Measurements from ENCODE around the gene ENTPD2.

The ENTPD2 gene

GRCh38 chr9:137017071-137017470 lies 36.8 kb downstream of the ENTPD2 start:
- TF ChIP-seq CEBPB (IDR thresholded peaks at IDR 0.05) (no peak), FOXM1 (IDR thresholded peaks at IDR 0.05; ENCODE audit: borderline replicate concordance, low read depth) (no peak), ZBTB7A (IDR thresholded peaks at IDR 0.05; ENCODE audit: low read depth) (no peak), TEAD4 (IDR thresholded peaks at IDR 0.05) (no peak), CREB1 (IDR thresholded peaks at IDR 0.05; ENCODE audit: low read depth) (no peak), EP300 (IDR thresholded peaks at IDR 0.05; ENCODE audit: borderline replicate concordance) (no peak), USF1 (IDR thresholded peaks at IDR 0.05) (no peak), TAF1 (IDR thresholded peaks at IDR 0.05; ENCODE audit: low read depth) (no peak), TCF12 (IDR thresholded peaks at IDR 0.05; ENCODE audit: low read depth) (no peak), MAX (IDR thresholded peaks at IDR 0.05) (no peak), RAD21 (IDR thresholded peaks at IDR 0.05; ENCODE audit: low read depth) (no peak), NFIC (IDR thresholded peaks at IDR 0.05) (no peak), EGR1 (IDR thresholded peaks at IDR 0.05) (no peak), YY1 (IDR thresholded peaks at IDR 0.05; ENCODE audit: low read depth) (no peak)

GRCh38 chr9:137016436-137016835 lies 37.4 kb downstream of the ENTPD2 start:
- TF ChIP-seq MAX (IDR thresholded peaks at IDR 0.05), result no peak
- TF ChIP-seq CEBPB (IDR thresholded peaks at IDR 0.05), result no peak
- no peak for TF ChIP-seq FOXM1 (IDR thresholded peaks at IDR 0.05; ENCODE audit: borderline replicate concordance, low read depth)
- no peak for TF ChIP-seq CREB1 (IDR thresholded peaks at IDR 0.05; ENCODE audit: low read depth)
- no peak for TF ChIP-seq TEAD4 (IDR thresholded peaks at IDR 0.05)
- no peak for TF ChIP-seq EGR1 (IDR thresholded peaks at IDR 0.05)
- no peak for TF ChIP-seq ZBTB7A (IDR thresholded peaks at IDR 0.05; ENCODE audit: low read depth)
- no peak for TF ChIP-seq USF1 (IDR thresholded peaks at IDR 0.05)
- TF ChIP-seq REST (IDR thresholded peaks at IDR 0.05; ENCODE audit: low read depth), result no peak
- no peak for TF ChIP-seq RAD21 (IDR thresholded peaks at IDR 0.05; ENCODE audit: low read depth)
- no peak for TF ChIP-seq TCF12 (IDR thresholded peaks at IDR 0.05; ENCODE audit: low read depth)
- TF ChIP-seq EP300 (IDR thresholded peaks at IDR 0.05; ENCODE audit: borderline replicate concordance), result no peak
- no peak for TF ChIP-seq TAF1 (IDR thresholded peaks at IDR 0.05; ENCODE audit: low read depth)

GRCh38 chr9:137015976-137016375 lies 37.9 kb downstream of the ENTPD2 start:
- no peak for TF ChIP-seq USF1 (IDR thresholded peaks at IDR 0.05)
- TF ChIP-seq EGR1 (IDR thresholded peaks at IDR 0.05), result no peak
- no peak for TF ChIP-seq YY1 (IDR thresholded peaks at IDR 0.05; ENCODE audit: low read depth)
- TF ChIP-seq FOXM1 (IDR thresholded peaks at IDR 0.05; ENCODE audit: borderline replicate concordance, low read depth), result no peak
- TF ChIP-seq CEBPB (IDR thresholded peaks at IDR 0.05), result no peak
- TF ChIP-seq TEAD4 (IDR thresholded peaks at IDR 0.05), result no peak
- TF ChIP-seq CREB1 (IDR thresholded peaks at IDR 0.05; ENCODE audit: low read depth), result no peak
- no peak for TF ChIP-seq REST (IDR thresholded peaks at IDR 0.05; ENCODE audit: low read depth)
- no peak for TF ChIP-seq TAF1 (IDR thresholded peaks at IDR 0.05; ENCODE audit: low read depth)
- TF ChIP-seq TCF12 (IDR thresholded peaks at IDR 0.05; ENCODE audit: low read depth), result no peak
- no peak for TF ChIP-seq NFIC (IDR thresholded peaks at IDR 0.05)
- no peak for TF ChIP-seq MAX (IDR thresholded peaks at IDR 0.05)
- no peak for TF ChIP-seq ZBTB7A (IDR thresholded peaks at IDR 0.05; ENCODE audit: low read depth)
- TF ChIP-seq EP300 (IDR thresholded peaks at IDR 0.05; ENCODE audit: borderline replicate concordance), result no peak
- no peak for TF ChIP-seq RAD21 (IDR thresholded peaks at IDR 0.05; ENCODE audit: low read depth)

GRCh38 chr9:137015540-137015930 lies 38.3 kb downstream of the ENTPD2 start:
- TF ChIP-seq NFIC (IDR thresholded peaks at IDR 0.05) (no peak), CEBPB (IDR thresholded peaks at IDR 0.05) (no peak)

GRCh38 chr9:137014776-137015539 lies 38.9 kb downstream of the ENTPD2 start:
- TF ChIP-seq TCF12 (IDR thresholded peaks at IDR 0.05; ENCODE audit: low read depth) (peak; percentile 85; the same call in 1 of the 2 replicates), CREB1 (IDR thresholded peaks at IDR 0.05; ENCODE audit: low read depth) (no peak), EGR1 (IDR thresholded peaks at IDR 0.05) (no peak), MAX (IDR thresholded peaks at IDR 0.05) (peak; percentile 24; the same call in 1 of the 2 replicates), YY1 (IDR thresholded peaks at IDR 0.05; ENCODE audit: low read depth) (no peak), NFIC (IDR thresholded peaks at IDR 0.05) (peak; percentile 76; the same call in 1 of the 2 replicates), FOXM1 (IDR thresholded peaks at IDR 0.05; ENCODE audit: borderline replicate concordance, low read depth) (no peak), USF1 (IDR thresholded peaks at IDR 0.05) (no peak), REST (IDR thresholded peaks at IDR 0.05; ENCODE audit: low read depth) (no peak), TAF1 (IDR thresholded peaks at IDR 0.05; ENCODE audit: low read depth) (no peak), TEAD4 (IDR thresholded peaks at IDR 0.05) (no peak), EP300 (IDR thresholded peaks at IDR 0.05; ENCODE audit: borderline replicate concordance) (peak; percentile 51), CEBPB (IDR thresholded peaks at IDR 0.05) (no peak), ZBTB7A (IDR thresholded peaks at IDR 0.05; ENCODE audit: low read depth) (no peak), RAD21 (IDR thresholded peaks at IDR 0.05; ENCODE audit: low read depth) (no peak)
